Diencephalon (tissue), 1 donor: ENCODE measurements around the gene MVB12B. TPM values are rescaled to one million over a fixed set of nuclear protein-coding genes. Genes with fewer than 3 reads are reported as not detected.

Source experiments
- small RNA-seq: library from RNA; depleted of rRNA; stranded (forward); fragments of <200 nt; gene quantifications from one replicate; pipeline ENCODE3, GENCODE V24; 2014
- total RNA-seq: library from RNA; depleted of rRNA; stranded (reverse); fragments of >200 nt; gene quantifications from one replicate; pipeline ENCODE4 v1.2.3, GENCODE V29; 2014

MVB12B gene, protein sequence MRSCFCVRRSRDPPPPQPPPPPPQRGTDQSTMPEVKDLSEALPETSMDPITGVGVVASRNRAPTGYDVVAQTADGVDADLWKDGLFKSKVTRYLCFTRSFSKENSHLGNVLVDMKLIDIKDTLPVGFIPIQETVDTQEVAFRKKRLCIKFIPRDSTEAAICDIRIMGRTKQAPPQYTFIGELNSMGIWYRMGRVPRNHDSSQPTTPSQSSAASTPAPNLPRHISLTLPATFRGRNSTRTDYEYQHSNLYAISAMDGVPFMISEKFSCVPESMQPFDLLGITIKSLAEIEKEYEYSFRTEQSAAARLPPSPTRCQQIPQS
- total RNA-seq = 39.0 TPM

DNA sequence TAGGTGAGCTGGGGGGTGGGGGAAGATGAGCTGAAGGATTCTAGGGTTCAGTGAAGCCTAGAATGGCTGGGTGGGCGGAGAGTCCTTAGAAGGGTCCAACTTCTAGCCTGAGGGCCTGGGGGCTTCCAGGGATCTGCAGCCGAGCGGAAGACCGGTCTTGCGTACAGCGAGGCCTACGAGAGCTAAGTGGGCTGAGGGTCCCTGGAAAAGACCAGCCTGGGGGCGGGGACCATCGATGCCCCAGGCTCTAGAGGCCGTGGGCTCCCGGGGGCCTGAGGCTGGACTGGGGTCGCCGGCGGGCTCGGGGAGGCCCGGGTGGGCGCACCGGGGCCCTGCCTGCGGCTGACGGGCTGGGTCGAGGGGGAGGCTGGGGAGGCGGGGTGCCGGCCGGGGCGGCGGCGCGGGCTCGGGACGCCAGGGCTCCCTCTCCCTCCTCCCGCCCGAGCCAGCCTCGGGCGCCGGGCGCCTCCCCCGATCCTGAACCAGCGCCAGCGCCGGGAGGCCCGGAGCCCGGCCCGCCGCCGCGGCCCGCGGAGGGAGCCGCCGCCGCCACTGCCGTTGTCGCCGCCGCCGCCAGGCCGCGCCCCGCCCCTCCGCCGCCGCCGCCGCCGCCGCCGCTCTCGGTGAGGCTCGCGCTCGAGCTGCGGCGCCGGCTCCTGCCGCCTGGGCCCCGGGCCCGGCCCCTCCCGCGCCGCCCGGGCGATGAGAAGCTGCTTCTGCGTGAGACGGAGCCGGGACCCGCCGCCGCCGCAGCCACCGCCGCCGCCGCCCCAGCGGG is at the start of gene MVB12B:
Gene MVB12B, plus strand, starts transcription at position 602 of the 778 bp plus-strand sequence. Its CDS starts 101 bp downstream, at position 703.

Small RNA genes lying within 50 kb of the gene (small RNA-seq; reads per million reads assigned to genes)
- gene RF00108 = 8.2 reads per million, percentile 93 among the genes with 10 or more reads in this experiment
